HL-60/S4 (cell line): ENCODE measurements around the gene RHOF.

ENCODE experiments used
- in situ Hi-C: fragments of 300-500 bp; cut with MboI; formaldehyde crosslinking; loops from 2 replicates; pipeline ENCODE4 v1.14.3; 2022; ENCODE audit warnings: low sequenced_read_pairs

RHOF gene

DNA sequence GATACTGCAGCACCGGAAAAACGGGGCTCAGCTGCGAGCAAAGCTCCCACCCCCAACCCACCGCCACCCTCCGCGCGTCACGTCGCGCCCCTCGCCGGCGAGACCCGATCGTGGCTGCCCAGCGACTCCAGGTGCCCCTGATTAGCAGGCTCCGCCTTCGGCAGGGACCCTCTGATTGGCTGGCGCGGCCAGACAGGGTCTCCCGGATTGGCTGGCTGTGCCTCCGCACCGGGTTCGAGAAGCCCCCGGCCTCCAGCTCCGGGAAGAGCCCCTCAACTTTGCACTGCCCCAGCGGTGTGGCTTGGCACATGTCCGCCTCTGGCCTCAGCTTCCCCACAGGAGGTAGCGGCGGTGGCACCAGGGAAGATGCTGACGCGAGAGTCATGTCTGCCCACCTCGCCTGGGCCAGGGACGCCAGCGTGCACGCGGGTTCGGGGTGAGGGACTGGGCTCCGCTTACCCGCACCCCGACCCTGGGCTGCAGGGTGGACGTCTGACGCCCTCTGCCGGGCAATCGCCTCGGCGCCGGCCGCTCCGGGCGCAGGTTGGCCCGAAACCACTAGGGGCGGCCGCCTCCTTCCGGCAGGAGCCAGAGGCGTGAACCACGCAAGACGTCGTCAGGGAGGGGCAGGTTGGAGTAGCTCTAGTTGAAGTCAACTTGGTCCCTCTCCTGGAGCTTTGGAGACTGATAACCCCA is 498 bp upstream of the RHOF start:
- in situ Hi-C loops, result loop anchor here (5.0 kb wide), 2 partner anchors 93 to 102 kb away; partner anchors contain the start of gene PSMD9

DNA sequence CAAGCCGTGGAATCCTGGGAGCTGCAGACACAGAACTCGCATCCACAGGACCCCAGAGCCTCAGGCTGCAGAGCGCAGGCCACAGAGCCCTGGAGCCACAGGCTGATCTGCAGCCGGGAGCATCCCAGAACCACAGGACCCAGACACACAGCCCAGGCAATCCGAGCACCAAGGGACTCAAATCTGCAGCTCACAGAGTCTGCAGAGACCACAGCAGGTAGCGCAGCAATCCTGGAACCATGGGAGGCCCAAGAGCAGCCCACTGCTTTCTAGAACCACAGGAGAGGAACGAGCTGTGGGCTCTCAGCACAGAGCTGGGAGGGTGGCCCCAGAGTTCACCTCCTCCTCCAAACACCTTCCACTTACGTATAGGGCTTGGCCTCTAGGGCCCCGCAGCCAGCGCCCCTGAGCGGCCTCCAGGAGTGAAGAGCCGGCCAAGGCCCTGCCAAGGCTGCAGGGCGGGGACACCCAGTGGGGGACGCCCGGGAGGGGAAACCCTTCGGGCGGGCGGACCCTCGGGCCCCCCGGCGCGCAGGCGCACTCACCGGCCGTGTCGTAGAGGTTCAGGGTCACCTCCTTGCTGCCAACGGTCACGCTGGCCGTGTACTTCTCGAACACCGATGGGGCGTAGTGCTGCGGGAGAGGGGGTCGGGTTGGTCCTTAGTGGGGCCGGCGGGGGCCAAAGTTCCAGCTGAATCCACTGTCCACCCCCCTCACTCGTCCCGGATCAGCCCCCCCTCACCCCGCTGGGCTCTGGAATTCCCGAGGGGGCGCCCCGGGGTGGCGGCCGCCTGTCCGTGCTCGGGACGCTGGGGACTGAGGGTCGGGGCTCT is 665 bp downstream of the RHOF start:
- in situ Hi-C loops, result loop anchor here (5.0 kb wide), 2 partner anchors 94 to 101 kb away; partner anchors contain the start of gene PSMD9

DNA sequence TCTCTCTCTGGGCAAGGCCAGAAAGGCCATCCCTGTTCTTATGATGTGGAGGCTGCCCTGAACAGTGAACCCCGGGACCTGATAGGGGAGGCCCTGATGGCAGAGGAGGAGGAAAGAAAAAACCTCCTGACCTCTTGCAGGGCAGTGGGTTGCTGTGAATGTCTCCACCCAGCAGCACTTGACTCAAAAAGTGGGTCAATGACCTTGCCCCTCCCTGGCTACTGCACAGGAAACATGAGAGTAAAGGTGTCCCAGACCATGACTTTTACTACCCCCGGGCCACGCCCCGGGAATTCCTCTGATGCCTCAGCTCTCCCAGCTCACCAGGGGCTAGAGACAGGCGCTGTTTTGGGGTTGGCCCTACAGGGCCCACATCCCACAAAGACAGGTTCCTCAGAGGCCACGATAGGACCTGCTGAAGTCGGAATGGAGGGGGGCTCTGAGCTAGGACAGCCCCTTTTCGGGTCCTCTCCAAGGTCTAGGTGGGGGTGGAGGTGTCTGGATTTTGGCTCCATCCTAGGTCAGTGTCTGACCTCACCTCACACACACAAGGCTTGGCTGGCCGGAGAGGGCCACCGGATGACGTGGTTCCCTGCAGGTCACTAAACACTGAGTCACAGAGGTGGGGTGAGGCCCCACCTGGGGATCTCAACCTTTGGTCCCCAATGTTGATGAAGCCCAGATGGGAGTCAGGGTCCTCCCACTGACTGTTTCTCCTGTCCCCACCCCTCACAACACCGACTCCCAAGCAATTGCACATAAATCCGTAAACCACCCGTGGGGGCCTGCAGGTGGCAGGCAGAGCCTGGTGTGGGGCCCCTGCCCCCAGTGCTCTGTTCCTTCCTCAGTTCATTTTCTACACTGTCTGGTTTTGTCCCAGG is 1.6 kb downstream of the RHOF start:
- in situ Hi-C loops, result loop anchor here (5.0 kb wide), 2 partner anchors 95 to 100 kb away; partner anchors contain the start of gene PSMD9

DNA sequence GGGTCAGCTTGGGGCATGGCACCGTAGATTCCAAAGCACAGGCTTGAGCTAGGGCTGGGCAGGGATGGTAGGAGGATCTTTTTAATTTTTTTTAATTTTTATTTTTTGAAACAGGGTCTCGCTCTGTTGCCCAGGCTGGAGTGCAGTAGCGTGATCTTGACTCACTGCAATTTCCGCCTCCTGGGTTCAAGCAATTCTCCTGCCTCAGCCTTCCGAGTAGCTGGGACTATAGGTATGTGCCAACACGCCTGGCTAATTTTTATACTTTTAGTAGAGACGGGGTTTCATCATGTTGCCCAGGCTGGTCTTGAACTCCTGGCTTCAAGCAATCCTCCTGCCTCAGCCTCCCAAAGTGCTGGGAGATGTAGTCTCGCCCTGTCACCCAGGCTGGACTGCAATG is 2.7 kb downstream of the RHOF start:
- in situ Hi-C loops, result loop anchor here (5.0 kb wide), 2 partner anchors 97 to 98 kb away; partner anchors contain the start of gene PSMD9

DNA sequence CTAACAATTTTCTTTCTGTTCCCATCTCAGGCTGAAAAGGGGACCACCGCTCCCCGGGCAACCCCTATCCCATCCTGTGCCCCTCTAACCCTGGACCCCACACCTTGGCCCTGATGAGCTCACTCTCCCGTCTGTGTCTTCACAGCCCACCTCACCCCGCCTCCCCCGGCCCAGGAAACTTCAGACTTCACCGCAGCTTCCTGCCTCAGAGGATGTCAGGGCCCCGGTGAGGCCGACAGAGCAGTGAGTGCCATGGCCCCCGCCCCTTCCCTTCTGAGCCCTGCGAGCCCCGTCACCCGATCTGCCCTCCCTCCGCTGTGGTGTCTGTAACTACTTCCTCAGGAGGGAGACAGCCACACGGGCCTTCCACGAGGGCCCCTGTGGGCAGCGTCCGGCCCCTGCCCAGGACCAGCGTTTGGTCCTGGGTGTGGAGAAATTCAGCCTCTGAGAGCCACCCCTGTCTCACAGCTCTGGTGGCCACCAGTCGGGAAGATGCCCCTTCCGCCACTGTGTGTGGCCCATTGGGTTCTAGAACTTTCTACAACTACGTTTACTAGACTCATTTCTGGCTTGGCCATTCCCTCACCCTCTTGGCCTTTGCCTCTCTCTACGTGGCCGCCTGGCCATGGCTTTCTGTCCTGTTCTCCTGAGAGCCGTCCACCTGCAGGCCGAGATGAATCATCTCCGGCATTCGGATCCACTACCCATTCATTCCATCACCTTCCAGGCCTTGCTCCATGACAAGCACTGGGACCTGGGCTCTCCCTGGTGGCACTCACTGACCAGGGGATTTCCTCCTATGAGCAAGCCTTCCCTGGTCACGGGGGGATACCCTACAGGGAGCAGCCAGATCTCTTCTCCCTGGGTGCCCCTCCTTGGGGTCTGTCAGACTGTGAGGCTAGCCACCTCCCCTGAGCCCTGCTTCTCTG is 3.4 kb downstream of the RHOF start:
- in situ Hi-C loops, result loop anchor here (5.0 to 10.0 kb wide), 3 partner anchors 97 to 235 kb away; partner anchors contain the start of gene PSMD9

DNA sequence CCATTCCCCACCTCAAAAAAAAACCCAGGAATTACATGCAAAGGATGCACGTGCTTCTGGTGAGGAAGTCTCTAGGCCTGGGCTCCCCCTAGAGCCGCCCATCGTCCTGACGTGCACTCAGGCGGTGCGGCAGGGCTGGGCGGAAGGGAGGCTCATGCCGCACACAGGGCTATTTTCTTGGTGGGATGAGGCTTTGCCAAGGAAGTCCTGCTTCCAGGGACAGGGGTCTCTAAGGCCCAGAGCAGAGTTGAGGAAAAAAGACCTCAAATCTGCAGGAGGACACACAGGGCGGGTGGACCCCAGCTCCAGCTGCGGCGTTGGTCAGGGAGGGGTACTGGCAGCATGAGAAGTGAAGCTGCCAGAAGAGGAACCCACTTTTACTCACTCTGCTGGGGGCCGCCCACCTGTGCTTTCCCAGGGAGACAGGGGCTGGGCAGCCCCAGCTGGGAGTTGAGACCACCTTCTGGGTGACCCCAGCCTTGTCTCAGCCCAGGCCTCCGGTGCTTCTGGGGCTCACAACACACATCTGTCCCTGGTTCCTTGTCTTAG is 4.2 kb downstream of the RHOF start:
- in situ Hi-C loops, result loop anchor here (10.0 kb wide), 1 partner anchor 235 kb away; no protein-coding TSS in a partner anchor

DNA sequence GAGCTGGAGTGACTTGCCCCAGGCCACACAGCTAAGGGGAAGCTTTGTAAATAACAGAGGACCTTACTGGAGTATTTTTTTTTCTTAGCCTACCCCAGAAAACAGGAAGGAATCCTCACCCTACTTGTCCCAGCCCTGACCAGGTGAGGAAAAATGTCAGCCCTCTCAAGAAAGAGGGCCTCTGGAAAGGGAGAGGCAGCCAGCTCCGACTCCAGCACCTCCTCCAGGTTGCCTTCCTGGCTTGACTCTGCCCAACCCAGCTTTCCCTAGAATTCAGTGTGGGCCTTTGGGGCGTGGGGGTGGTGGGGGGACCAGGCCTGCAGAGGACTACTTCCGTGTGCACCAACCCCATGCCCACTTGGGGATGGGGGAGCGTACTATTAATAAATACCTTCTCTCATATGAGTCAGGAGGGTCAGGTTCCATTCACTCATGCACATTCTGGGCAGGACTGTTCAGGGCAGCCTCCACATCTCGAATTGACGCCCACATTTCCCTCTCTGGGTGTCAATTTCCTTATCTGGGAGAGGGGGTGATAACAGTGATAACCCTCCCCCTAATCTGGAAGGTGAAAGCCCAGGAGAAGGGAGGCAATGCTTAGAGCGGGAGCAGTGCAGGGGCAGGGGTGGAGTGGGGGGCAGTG is 5.2 kb downstream of the RHOF start:
- in situ Hi-C loops, result loop anchor here (10.0 kb wide), 1 partner anchor 233 kb away; no protein-coding TSS in a partner anchor

DNA sequence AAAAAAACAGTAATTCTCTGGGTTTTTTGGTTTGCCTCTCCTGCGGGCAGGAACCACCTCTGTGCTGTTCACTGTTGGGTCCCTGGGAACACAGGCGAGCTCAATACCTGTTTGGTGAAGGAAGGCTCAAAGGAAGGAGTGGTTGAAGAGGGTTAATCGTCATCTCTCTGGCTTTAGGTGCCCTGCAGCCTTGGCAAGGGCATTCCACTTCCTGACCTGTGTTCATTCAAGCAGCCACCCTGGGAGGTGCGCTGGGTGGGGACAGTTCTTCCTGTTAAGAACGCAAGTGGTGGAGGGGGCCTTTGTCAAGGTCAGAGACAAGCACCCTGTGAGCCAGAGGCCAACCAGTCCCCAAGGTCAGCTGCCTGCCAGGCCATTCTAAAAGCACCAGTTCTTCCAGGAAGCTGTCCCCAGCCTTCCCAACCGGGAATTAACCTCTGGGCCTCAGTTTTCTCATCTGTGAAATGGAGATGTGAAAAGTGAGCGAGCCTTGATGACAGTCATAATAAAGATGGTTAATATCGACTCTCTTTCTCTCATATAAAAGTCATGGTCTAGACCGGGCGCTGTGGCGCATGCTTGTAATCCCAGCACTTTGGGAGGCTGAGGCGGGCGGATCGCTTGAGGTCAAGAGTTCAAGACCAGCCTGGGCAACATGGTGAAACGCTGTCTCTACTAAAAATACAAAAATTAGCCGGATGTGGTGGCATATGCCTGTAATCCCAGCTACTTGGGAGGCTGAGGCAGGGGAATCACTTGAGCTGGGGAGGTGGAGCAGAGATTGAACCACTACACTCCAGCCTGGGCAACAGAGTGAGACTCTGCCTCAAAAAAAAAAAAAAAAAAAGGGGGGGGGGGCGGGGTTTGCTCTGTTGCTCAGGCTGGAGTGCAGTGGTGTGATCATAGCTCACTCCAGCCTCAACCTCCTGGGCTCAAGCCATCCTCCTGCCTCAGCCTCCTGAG is 6.1 kb downstream of the RHOF start:
- in situ Hi-C loops, result loop anchor here (10.0 kb wide), 1 partner anchor 233 kb away; no protein-coding TSS in a partner anchor

DNA sequence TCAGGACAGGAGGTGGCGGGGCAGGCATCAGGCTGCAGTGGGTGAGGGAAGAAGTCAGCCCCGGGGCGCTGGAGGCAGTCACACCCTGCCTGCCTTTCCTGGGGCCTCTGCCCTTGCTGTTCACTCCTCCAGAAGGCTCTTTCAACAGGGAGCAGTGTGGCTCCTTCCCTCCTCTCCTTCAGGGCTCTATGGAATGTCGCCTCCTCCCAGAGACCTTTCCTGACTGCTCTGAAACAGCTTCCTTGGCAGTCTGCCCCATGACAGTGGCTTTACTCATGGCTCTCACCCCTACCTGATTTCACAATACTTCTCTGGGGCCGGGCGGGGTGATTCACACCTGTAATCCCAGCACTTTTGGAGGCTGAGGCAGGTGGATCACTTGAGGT is 7.1 kb downstream of the RHOF start:
- in situ Hi-C loops, result loop anchor here (10.0 kb wide), 1 partner anchor 232 kb away; no protein-coding TSS in a partner anchor

DNA sequence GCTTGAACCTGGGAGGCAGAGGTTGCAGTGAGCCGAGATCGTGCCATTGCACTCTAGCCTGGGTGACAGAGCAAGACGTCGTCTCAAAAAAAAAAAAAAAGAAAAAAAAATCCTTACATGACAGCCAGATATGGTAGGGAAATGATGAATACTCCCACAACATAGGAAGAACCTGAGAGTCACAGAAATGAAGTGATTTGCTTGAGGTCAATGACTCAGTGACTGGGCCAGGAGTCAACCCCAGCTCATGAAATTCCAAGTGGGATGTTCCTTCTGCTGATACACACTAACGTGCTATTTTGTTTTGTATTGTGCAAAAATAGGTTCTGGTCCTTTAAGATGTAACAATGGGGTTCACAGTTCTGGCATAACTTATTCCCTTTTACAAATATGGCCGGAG is 9.0 kb downstream of the RHOF start:
- in situ Hi-C loops, result loop anchor here (10.0 kb wide), 1 partner anchor 230 kb away; no protein-coding TSS in a partner anchor

DNA sequence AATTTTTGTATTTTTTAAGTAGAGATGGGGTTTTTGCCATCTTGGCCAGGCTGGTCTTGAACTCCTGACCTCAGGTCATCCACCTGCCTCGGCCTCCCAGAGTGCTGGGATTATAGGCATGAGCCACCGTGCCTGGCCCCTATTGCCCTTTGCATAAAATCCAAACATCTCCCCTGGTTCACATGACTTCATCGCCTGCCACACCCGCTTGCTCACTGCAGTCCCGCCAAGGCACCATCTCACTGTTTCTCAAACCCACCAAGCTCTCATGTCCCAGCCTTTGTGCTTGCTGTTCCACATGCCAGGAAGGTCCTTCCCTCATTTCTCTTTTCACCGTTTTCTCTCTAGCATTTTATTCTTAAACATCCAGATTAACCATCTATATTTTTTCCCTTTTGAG is 9.7 kb downstream of the RHOF start:
- in situ Hi-C loops, result loop anchor here (10.0 kb wide), 1 partner anchor 229 kb away; no protein-coding TSS in a partner anchor

DNA sequence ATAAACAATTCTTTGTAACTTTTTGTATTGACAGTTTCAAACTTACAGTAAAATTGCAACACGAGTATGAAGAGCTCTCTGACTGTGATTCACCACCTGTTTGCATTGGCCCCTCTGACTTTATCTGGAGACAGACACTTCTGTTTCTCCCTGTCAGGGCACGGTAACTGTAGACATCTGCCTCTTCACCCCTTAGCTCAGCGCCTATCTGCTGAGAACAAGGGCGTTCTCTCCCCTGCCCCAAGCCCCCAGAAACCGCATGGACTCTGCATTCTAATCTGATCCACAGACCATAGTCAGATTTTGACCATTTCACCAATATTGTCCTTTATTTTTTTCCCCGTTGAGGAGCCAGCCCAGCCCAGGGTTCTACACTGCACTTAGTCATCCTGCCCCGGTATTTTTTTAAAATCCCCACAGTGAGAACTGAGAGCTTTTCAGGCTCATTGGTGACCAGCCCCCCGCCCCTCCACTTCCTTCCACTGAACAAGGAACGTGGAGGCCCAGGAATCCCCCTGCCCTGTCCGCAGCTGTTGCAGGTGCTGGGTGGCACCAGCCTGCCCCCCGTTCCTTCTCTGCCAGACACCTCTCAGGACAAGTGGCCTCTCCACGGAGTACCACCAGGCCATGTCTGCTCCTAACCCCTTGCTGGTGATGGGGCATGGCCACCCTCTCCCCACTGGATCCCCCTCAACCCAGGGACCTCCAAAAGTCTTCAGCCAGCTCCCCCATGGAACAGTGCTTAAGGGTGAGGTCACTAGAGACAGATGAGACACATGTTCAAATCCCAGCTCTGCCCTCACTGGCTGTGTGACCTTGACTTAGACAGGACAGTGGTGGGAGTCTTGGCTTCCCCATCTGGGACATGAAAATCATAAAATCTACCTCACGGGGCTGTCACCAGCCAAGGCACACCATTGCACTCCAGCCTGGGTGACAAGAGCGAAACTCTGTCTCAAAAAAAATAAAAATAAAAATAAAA is 11.2 kb downstream of the RHOF start:
- in situ Hi-C loops, result loop anchor here (10.0 kb wide), 1 partner anchor 227 kb away; no protein-coding TSS in a partner anchor

DNA sequence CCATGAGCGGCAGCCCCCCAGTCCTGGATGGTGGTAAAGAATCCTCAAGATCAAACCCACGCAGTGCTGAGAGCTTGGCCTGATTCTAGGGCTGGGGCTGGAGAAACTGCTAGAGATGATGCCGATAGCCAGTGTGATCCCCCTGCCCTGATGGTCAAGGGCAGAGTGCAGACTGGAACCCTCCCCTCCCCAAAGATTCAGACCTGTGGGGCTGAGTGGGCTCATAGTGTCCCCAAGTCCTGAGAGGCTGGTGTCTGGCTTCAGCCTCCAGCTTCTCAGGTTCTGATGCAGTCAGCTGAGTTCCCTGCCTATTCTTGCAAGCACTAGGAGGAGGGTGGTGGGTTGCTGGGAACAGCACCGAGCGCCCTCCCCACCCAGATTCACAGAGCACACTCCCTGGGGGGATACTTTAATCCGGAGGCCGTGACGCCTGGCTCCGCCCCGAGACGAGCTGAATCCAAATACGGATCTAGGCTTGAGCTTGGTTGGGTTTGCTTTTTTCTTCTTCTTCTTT is 11.9 kb downstream of the RHOF start:
- in situ Hi-C loops, result loop anchor here (10.0 kb wide), 1 partner anchor 227 kb away; no protein-coding TSS in a partner anchor

DNA sequence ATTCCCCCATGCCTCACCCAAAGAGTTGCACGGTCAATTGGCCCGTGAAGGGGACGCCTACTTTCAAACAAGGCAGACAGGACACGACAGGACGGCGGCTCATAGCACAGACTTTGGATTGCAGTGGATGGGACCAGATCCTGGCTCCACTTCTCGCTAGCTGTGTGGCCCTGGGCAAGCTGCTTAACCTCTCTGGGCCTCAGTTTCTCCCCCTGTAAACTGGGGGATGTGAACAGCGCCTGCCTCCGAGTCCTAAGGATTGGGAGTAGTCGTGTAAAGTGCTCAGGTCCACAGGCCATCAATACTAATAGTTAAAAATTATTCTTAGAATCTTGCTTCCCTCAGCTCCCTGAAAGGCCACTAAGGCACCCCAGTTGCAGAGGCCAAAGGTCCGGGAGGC is 13.1 kb downstream of the RHOF start:
- in situ Hi-C loops, result loop anchor here (10.0 kb wide), 1 partner anchor 226 kb away; no protein-coding TSS in a partner anchor

DNA sequence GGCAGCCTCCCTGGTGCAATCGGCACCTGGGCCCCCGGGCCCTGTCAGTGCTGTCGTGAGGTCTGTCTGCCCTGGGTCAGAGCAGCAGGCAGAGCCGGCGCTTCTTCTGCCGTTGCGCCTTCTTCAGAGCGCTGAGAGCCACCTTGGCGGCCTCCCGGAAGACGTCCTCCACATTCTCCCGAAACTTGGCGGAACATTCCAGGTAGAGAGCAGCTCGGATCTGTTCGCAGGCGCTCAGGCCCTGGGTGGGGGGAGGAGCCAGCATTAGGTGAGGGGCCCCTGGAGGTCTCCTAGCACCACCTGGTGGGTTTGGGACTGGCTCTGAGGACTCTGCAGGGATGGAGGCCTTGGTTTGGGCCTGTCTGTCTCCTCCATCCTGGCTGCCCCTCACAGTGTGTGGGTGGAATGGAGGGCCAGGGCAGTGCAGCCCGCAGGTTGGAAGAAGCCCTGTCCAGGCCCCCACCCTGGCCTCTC is 14.0 kb downstream of the RHOF start:
- in situ Hi-C loops, result no loop called here
